Measurements from ENCODE around the gene RASGRF2. TPM values are rescaled to one million over a fixed set of nuclear protein-coding genes. Genes with fewer than 3 reads are reported as not detected.

Gene RASGRF2
- total and polyA plus RNA-seq, 2 of the 13 experiments (the other 11 are each of a cell fraction or from before 2014, with no cell fraction given), result 23.6 to 29.0 TPM

- H3K27me3 ChIP-seq (ENCODE audit: control insufficient read depth in 1 of 2, insufficient read depth in 2 of 2, low read length in 2 of 2), result peaks cover 0 to 1% of the 10 kb centered on the region in 2 experiments; a peak in 1 of 5 replicates
- no peaks in the 10 kb centered on the region for H3K9me3 ChIP-seq (ENCODE audit: low read length)
- H2AFZ ChIP-seq (ENCODE audit: low read length), result no peak overlapping the region
- H4K20me1 ChIP-seq (ENCODE audit: insufficient read depth, low read length), result no peaks in the 10 kb centered on the region
- in situ Hi-C loops (cut with HindIII; ENCODE audit: extremely low pct_ligation_motif_present, low pct_unique_long_range_greater_than_20kb) (no loop called here), intact Hi-C loops (cut with micrococcal nuclease; ENCODE audit: unreplicated experiment) (no loop called here)
- POLR2A ChIA-PET, result no interaction called here
- no peaks in the 10 kb centered on the region for H3K4me1 ChIP-seq (ENCODE audit: insufficient read depth, low read length)
- TF ChIP-seq MIER2 (CRISPR knock-in tag; IDR thresholded peaks at IDR 0.05), result peak; percentile 95
- TF ChIP-seq REST (IDR thresholded peaks at IDR 0.05; ENCODE audit: borderline replicate concordance in 1 of 2, low read depth in 1 of 2, low read length in 2 of 2), result peak; percentile 50 to 93
- TF ChIP-seq TCF7L2 (IDR thresholded peaks at IDR 0.05; ENCODE audit: low read depth, low read length), result no peak
- TF ChIP-seq EHMT2 (IDR thresholded peaks at IDR 0.05; ENCODE audit: borderline replicate concordance, low read depth, low read length), result 0 out of 2 replicates have a peak, but pooled peaks have one; percentile 43
- ATAC-seq (peak; percentile 32; the same call in 1 of the 3 replicates), DNase-seq (ENCODE audit: low spot score) (peak; percentile 6), FAIRE-seq (no peak)
- no peak overlapping the region for H3K4me3 ChIP-seq (replicated peaks in 1 of 3; ENCODE audit: insufficient read depth in 1 of 3, low read depth in 2 of 3, low read length in 3 of 3)
- no peak overlapping the region for H3K4me2 ChIP-seq (ENCODE audit: low read depth, low read length)
- no peaks in the 10 kb centered on the region for H3K79me2 ChIP-seq (ENCODE audit: insufficient read depth, low read length)
- no TSS peak for BruUV-seq (replicated peaks)
- no peak overlapping the region for H3K27ac ChIP-seq (ENCODE audit: extremely low read length, insufficient read depth, low read length)
- H3K9ac ChIP-seq (ENCODE audit: insufficient read depth, low read depth, low read length), result no peak overlapping the region
- CTCF ChIA-PET (ENCODE audit: low intra/inter-chr PET ratio, low total read pairs), result no interaction called here
- no peaks in the 10 kb centered on the region for H3K36me3 ChIP-seq (replicated peaks in 1 of 2; ENCODE audit: control insufficient read depth in 1 of 2, insufficient read depth in 2 of 2, low read length in 2 of 2)
These were observed 39.1 kb upstream of the RASGRF2 start for GRCh38 chr5:80921026-80921425.

GRCh38 chr5:80925931-80926330 lies 34.2 kb upstream of the RASGRF2 start:
- Histone ChIP-seq H2AFZ (ENCODE audit: low read length) (no peak overlapping the region), H3K4me1 (ENCODE audit: insufficient read depth, low read length) (no peaks in the 10 kb centered on the region), H4K20me1 (ENCODE audit: insufficient read depth, low read length) (no peaks in the 10 kb centered on the region), H3K27me3 (ENCODE audit: control insufficient read depth in 1 of 2, insufficient read depth in 2 of 2, low read length in 2 of 2) (no peaks in the 10 kb centered on the region), H3K79me2 (ENCODE audit: insufficient read depth, low read length) (no peaks in the 10 kb centered on the region), H3K9ac (ENCODE audit: insufficient read depth, low read depth, low read length) (no peak overlapping the region), H3K9me3 (ENCODE audit: low read length) (no peaks in the 10 kb centered on the region), H3K36me3 (replicated peaks in 1 of 2; ENCODE audit: control insufficient read depth in 1 of 2, insufficient read depth in 2 of 2, low read length in 2 of 2) (no peaks in the 10 kb centered on the region), H3K4me2 (ENCODE audit: low read depth, low read length) (no peak overlapping the region), H3K27ac (ENCODE audit: extremely low read length, insufficient read depth, low read length) (no peak overlapping the region), H3K4me3 (replicated peaks in 1 of 3; ENCODE audit: insufficient read depth in 1 of 3, low read depth in 2 of 3, low read length in 3 of 3) (no peak overlapping the region)
- BruUV-seq (replicated peaks), result no TSS peak
- no peak for ATAC-seq
- CTCF ChIA-PET (ENCODE audit: low intra/inter-chr PET ratio, low total read pairs), result no interaction called here
- POLR2A ChIA-PET, result no interaction called here
- intact Hi-C loops (cut with micrococcal nuclease; ENCODE audit: unreplicated experiment) (no loop called here), in situ Hi-C loops (cut with HindIII; ENCODE audit: extremely low pct_ligation_motif_present, low pct_unique_long_range_greater_than_20kb) (no loop called here)
- no peak for FAIRE-seq
- no peak for DNase-seq (ENCODE audit: low spot score)
- 38% methylated on average over 1 of the region's 1 CpG for WGBS (ENCODE audit: low lambda C conversion rate)
- TF ChIP-seq GZF1 (CRISPR knock-in tag; IDR thresholded peaks at IDR 0.05) (no peak), ZNF501 (CRISPR knock-in tag; IDR thresholded peaks at IDR 0.05) (no peak), RCOR2 (CRISPR knock-in tag; IDR thresholded peaks at IDR 0.05) (no peak), RXRB (CRISPR knock-in tag; IDR thresholded peaks at IDR 0.05; ENCODE audit: borderline replicate concordance) (no peak), ZSCAN21 (CRISPR knock-in tag; IDR thresholded peaks at IDR 0.05; ENCODE audit: borderline replicate concordance) (no peak), ZBTB42 (CRISPR knock-in tag; IDR thresholded peaks at IDR 0.05) (no peak), ZBTB10 (CRISPR knock-in tag; IDR thresholded peaks at IDR 0.05; ENCODE audit: borderline replicate concordance) (no peak), GLI4 (CRISPR knock-in tag; IDR thresholded peaks at IDR 0.05; ENCODE audit: borderline replicate concordance) (no peak), ZNF510 (CRISPR knock-in tag; IDR thresholded peaks at IDR 0.05; ENCODE audit: low read depth) (no peak), ZNF766 (CRISPR knock-in tag; IDR thresholded peaks at IDR 0.05; ENCODE audit: borderline replicate concordance) (no peak)

All from HepG2 (cell line).